GM06990 (cell line): Measurements from ENCODE around the gene KCNJ18.

ENCODE experiments used
- DNase-seq: peaks from one replicate; pipeline ENCODE4 v3.0.0-alpha.2; 2011; ENCODE audit not compliant: insufficient read length; ENCODE audit errors: extremely low read depth
- H3K27me3 ChIP-seq: replicated peaks from 2 replicates; pipeline ENCODE4 v1.6.0; 2011; ENCODE audit warnings: low read length; ENCODE audit not compliant: control insufficient read depth, insufficient read depth
- H3K36me3 ChIP-seq: 2 replicates; pipeline ENCODE4 v1.5.1; 2011; ENCODE audit warnings: low read length; ENCODE audit not compliant: control insufficient read depth, insufficient read depth
- H3K4me3 ChIP-seq: replicated peaks from 2 replicates; pipeline ENCODE4 v1.5.1; 2011; ENCODE audit warnings: low read depth, mild to moderate bottlenecking, control low read depth, low read length
- CTCF ChIP-seq: IDR thresholded peaks from 2 replicates; pipeline ENCODE4 v1.5.1; 2011; ENCODE audit warnings: low read length, control low read depth, mild to moderate bottlenecking, inconsistent platforms; ENCODE audit not compliant: insufficient read depth, poor library complexity, severe bottlenecking

Gene KCNJ18

GRCh38 chr17:21676281-21677111 lies 15.8 kb upstream of the KCNJ18 start:
- no peak for DNase-seq
- Histone ChIP-seq H3K27me3 (no peaks in the 10 kb centered on the region), H3K36me3 (no peaks in the 10 kb centered on the region), H3K4me3 (no peak overlapping the region)
- no peak for TF ChIP-seq CTCF

GRCh38 chr17:21677126-21677910 lies 15.0 kb upstream of the KCNJ18 start:
- no peak for DNase-seq
- no peaks in the 10 kb centered on the region for H3K36me3 ChIP-seq
- no peak for TF ChIP-seq CTCF
- no peak overlapping the region for H3K4me3 ChIP-seq
- H3K27me3 ChIP-seq, result no peaks in the 10 kb centered on the region

GRCh38 chr17:21677911-21678310 lies 14.4 kb upstream of the KCNJ18 start:
- TF ChIP-seq CTCF, result no peak
- DNase-seq, result no peak
- H3K36me3 ChIP-seq, result no peaks in the 10 kb centered on the region
- H3K27me3 ChIP-seq, result no peaks in the 10 kb centered on the region
- H3K4me3 ChIP-seq, result no peak overlapping the region

GRCh38 chr17:21678393-21679081 lies 13.8 kb upstream of the KCNJ18 start:
- H3K36me3 ChIP-seq, result no peaks in the 10 kb centered on the region
- no peak overlapping the region for H3K4me3 ChIP-seq
- no peaks in the 10 kb centered on the region for H3K27me3 ChIP-seq
- DNase-seq, result no peak
- no peak for TF ChIP-seq CTCF

- no peak for TF ChIP-seq CTCF
- DNase-seq, result no peak
- H3K4me3 ChIP-seq, result no peak overlapping the region
- H3K36me3 ChIP-seq, result no peaks in the 10 kb centered on the region
- H3K27me3 ChIP-seq, result no peaks in the 10 kb centered on the region
Observed at GRCh38 chr17:21679256-21680146, 12.8 kb upstream of the KCNJ18 start.
